Endodermal cell (in vitro differentiated cells): ENCODE results near the gene WDFY3. TPM values are rescaled to one million over a fixed set of nuclear protein-coding genes. Genes with fewer than 3 reads are reported as not detected.

ENCODE experiments used
- DNase-seq: peaks from one replicate; pipeline ENCODE4 v3.0.0-alpha.2; 2017
- H3K27ac ChIP-seq: 2 replicates; pipeline ENCODE4 v1.5.1; 2013; ENCODE audit warnings: mild to moderate bottlenecking, low read depth, low read length, moderate library complexity
- H3K27me3 ChIP-seq: 2 replicates; pipeline ENCODE4 v1.6.1; 2013; ENCODE audit warnings: mild to moderate bottlenecking, low read length, moderate library complexity; ENCODE audit not compliant: insufficient read depth, control insufficient read depth, poor library complexity, severe bottlenecking
- H3K36me3 ChIP-seq: 2 replicates; pipeline ENCODE4 v1.7.0; 2013; ENCODE audit warnings: mild to moderate bottlenecking, low read length, moderate library complexity; ENCODE audit not compliant: control insufficient read depth, insufficient read depth
- H3K4me1 ChIP-seq: one replicate; pipeline ENCODE4 v1.7.0; 2013; ENCODE audit warnings: low read length; ENCODE audit not compliant: control insufficient read depth, insufficient read depth
- H3K4me3 ChIP-seq: 2 replicates; pipeline ENCODE4 v1.5.1; 2013; ENCODE audit warnings: mild to moderate bottlenecking, low read length, moderate library complexity
- H3K9ac ChIP-seq: 2 replicates; pipeline ENCODE4 v1.6.1; 2013; ENCODE audit warnings: mild to moderate bottlenecking, low read length, moderate library complexity; ENCODE audit not compliant: poor library complexity, severe bottlenecking; ENCODE audit errors: extremely low read depth
- H3K9me3 ChIP-seq: 2 replicates; pipeline ENCODE4 v1.6.1; 2013; ENCODE audit warnings: mild to moderate bottlenecking, low read length, moderate library complexity; ENCODE audit not compliant: control insufficient read depth
- H3K27ac Mint-ChIP-seq: 2 replicates; pipeline ENCODE4 v1.8.0; 2020; ENCODE audit warnings: mixed read lengths
- H3K27me3 Mint-ChIP-seq: 2 replicates; pipeline ENCODE4 v1.8.0; 2021; ENCODE audit warnings: mild to moderate bottlenecking, mixed read lengths; ENCODE audit not compliant: insufficient read depth
- H3K36me3 Mint-ChIP-seq: 2 replicates; pipeline ENCODE4 v1.8.0; 2020; ENCODE audit warnings: low read depth, mixed read lengths
- H3K4me1 Mint-ChIP-seq: 2 replicates; pipeline ENCODE4 v1.8.0; 2020; ENCODE audit warnings: mixed read lengths
- H3K4me3 Mint-ChIP-seq: 2 replicates; pipeline ENCODE4 v1.8.0; 2020; ENCODE audit warnings: mild to moderate bottlenecking, moderate library complexity, mixed read lengths
- H3K9me3 Mint-ChIP-seq: 2 replicates; pipeline ENCODE4 v1.8.0; 2020; ENCODE audit warnings: mild to moderate bottlenecking, mixed read lengths
- CTCF ChIP-seq: fragments of 200-600 bp; sonication (generic); conservative IDR thresholded peaks from 2 replicates; pipeline ENCODE4 v1.5.0; 2021; ENCODE audit warnings: antibody characterized with exemption, mild to moderate bottlenecking
- WGBS, 2 experiments: methylation state at CpG; one replicate each; pipeline versions ENCODE4 v1.1.5 to v1.1.7; 2013; ENCODE audit warnings: missing lambda C conversion rate in 2 of 2, mixed read lengths in 1 of 2; ENCODE audit not compliant: insufficient coverage in 1 of 2, insufficient read length in 1 of 2; 5-methylcytosine and 5-hydroxymethylcytosine counted together
- total RNA-seq, 2 donors: library from RNA; stranded (reverse); fragmentation: NEBNext Ultra II Directional in 1 of 2; extraction: Animal tissue kit (Norgen Biotek cat#: 25700) in 1 of 2; gene quantifications; 2 replicates in 1 of 2; 3 replicates in 1 of 2; pipeline ENCODE4 v1.2.1, GENCODE V29; 2021

WDFY3 gene
- total RNA-seq, 2 donors from 2014 or later: 91.1 to 103 TPM

- H3K4me1 Mint-ChIP-seq: peaks cover 29% of the 10 kb centered on the region
- no peak overlapping the region for H3K27ac ChIP-seq
- H3K4me3 Mint-ChIP-seq: no peak overlapping the region
- H3K36me3 Mint-ChIP-seq: peaks cover 18% of the 10 kb centered on the region
- H3K9ac ChIP-seq: no peak overlapping the region
- H3K27me3 Mint-ChIP-seq: no peaks in the 10 kb centered on the region
- H3K27me3 ChIP-seq: no peaks in the 10 kb centered on the region
- H3K36me3 ChIP-seq: peaks cover 24% of the 10 kb centered on the region
- no peak for TF ChIP-seq CTCF
- H3K4me3 ChIP-seq: no peak overlapping the region
- H3K4me1 ChIP-seq: peaks cover 16% of the 10 kb centered on the region
- no peak overlapping the region for H3K27ac Mint-ChIP-seq
- no peaks in the 10 kb centered on the region for H3K9me3 ChIP-seq
- DNase-seq: no peak
- no peaks in the 10 kb centered on the region for H3K9me3 Mint-ChIP-seq
- 93 to 96% methylated on average over 2 of the region's 2 CpGs for WGBS, 2 experiments
Measured at GRCh38 chr4:84862064-84862463, 104.4 kb downstream of the WDFY3 start.

- H3K27me3 ChIP-seq: no peaks in the 10 kb centered on the region
- Mint-ChIP-seq H3K9me3 (no peaks in the 10 kb centered on the region), H3K27me3 (no peaks in the 10 kb centered on the region), H3K4me3 (no peak overlapping the region), H3K27ac (no peak overlapping the region), H3K36me3 (peaks cover 29% of the 10 kb centered on the region), H3K4me1 (peaks cover 25% of the 10 kb centered on the region)
- peaks cover 30% of the 10 kb centered on the region for H3K36me3 ChIP-seq
- no peak overlapping the region for H3K9ac ChIP-seq
- TF ChIP-seq CTCF: no peak
- no peaks in the 10 kb centered on the region for H3K9me3 ChIP-seq
- 75% methylated on average over 1 of the region's 1 CpG; no CpG with 5 or more reads in 1 of the 2 experiments for WGBS, 2 experiments
- H3K4me1 ChIP-seq: peaks cover 10% of the 10 kb centered on the region
- H3K4me3 ChIP-seq: no peak overlapping the region
- DNase-seq: no peak
- H3K27ac ChIP-seq: no peak overlapping the region
Measured at GRCh38 chr4:84857296-84857695, 109.2 kb downstream of the WDFY3 start.

GRCh38 chr4:84856468-84857049, 109.9 kb downstream of the WDFY3 start:
- Histone ChIP-seq H3K9ac (no peak overlapping the region), H3K36me3 (peaks cover 30% of the 10 kb centered on the region), H3K27me3 (no peaks in the 10 kb centered on the region), H3K27ac (no peak overlapping the region), H3K4me3 (peak overlapping the region; percentile 6), H3K4me1 (peaks cover 10% of the 10 kb centered on the region), H3K9me3 (no peaks in the 10 kb centered on the region)
- Mint-ChIP-seq H3K4me3 (peak overlapping the region; percentile 15), H3K36me3 (peaks cover 29% of the 10 kb centered on the region), H3K4me1 (peaks cover 25% of the 10 kb centered on the region), H3K27ac (peak overlapping the region; percentile 86), H3K9me3 (no peaks in the 10 kb centered on the region), H3K27me3 (no peaks in the 10 kb centered on the region)
- no CpG with 5 or more reads among the region's 1 CpG for WGBS, 2 experiments
- TF ChIP-seq CTCF: no peak
- DNase-seq: peak; percentile 49
